Esophagus squamous epithelium (tissue), 5 donors: ENCODE data around the gene CRTAC1. TPM values are rescaled to one million over a fixed set of nuclear protein-coding genes. Genes with fewer than 3 reads are reported as not detected.

ENCODE experiments used
- DNase-seq: peaks from one replicate; lab custom pipeline; 2025; lab: John Stamatoyannopoulos, UW
- H3K27ac ChIP-seq, 4 donors: fragments of 200-600 bp; sonication (generic); one replicate each; pipeline ENCODE4 v1.5.1; 2016 to 2019; ENCODE audit warnings: mild to moderate bottlenecking in 1 of 4
- H3K27me3 ChIP-seq, 4 donors: fragments of 200-600 bp; sonication (generic); 1 replicate in 3 of 4; 2 replicates in 1 of 4; pipeline versions ENCODE4 v1.5.1 to v1.6.0; 2017 to 2021; ENCODE audit warnings: antibody characterized with exemption in 1 of 4
- H3K36me3 ChIP-seq, 3 donors: fragments of 200-600 bp; sonication (generic); one replicate each; pipeline ENCODE4 v1.5.1; 2016 to 2019
- H3K4me1 ChIP-seq, 3 donors: fragments of 200-600 bp; sonication (generic); one replicate each; pipeline ENCODE4 v1.5.1; 2017 to 2019
- H3K4me3 ChIP-seq, 4 donors: fragments of 200-600 bp; sonication (generic); 1 replicate in 3 of 4; 2 replicates in 1 of 4; pipeline ENCODE4 v1.5.1; 2016 to 2019; ENCODE audit warnings: mild to moderate bottlenecking in 2 of 4, moderate library complexity in 1 of 4
- H3K9me3 ChIP-seq, 3 donors: fragments of 200-600 bp; sonication (generic); one replicate each; pipeline ENCODE4 v1.5.1; 2016 to 2019
- POLR2A ChIP-seq, 4 donors: fragments of 450-650 bp; IDR thresholded peaks; one replicate each; pipeline ENCODE4 v1.6.1; 2017; ENCODE audit warnings: antibody characterized with exemption in 4 of 4, mild to moderate bottlenecking in 4 of 4, moderate library complexity in 3 of 4
- WGBS, 2 donors: methylation state at CpG; one replicate each; pipeline ENCODE4 v1.1.5; 2018; 5-methylcytosine and 5-hydroxymethylcytosine counted together
- intact Hi-C: fragments of 100-400 bp; cut with DNase I; formaldehyde crosslinking; loops from one replicate; pipeline ENCODE4 v1.15.0; 2022
- total RNA-seq, 4 donors: library from RNA; depleted of rRNA; stranded (reverse); fragments of >200 nt; gene quantifications; one replicate each; pipeline ENCODE4 v1.1.0, GENCODE V29; 2016
- TF ChIP-seq, protein P1 (sequence below), 6 experiments: fragments of 450-650 bp in 4 of 6; fragments of 200-600 bp in 2 of 6; sonication (generic) in 2 of 6; IDR thresholded peaks; one replicate each; pipeline ENCODE4 v1.5.1; 2016 to 2019; ENCODE audit warnings: antibody characterized with exemption in 6 of 6, mild to moderate bottlenecking in 4 of 6, moderate library complexity in 4 of 6
- donor health status: DM: yes; HTN: yes; CAD: no.

CRTAC1 gene
- total RNA-seq, 4 donors from 2014 or later, result 0.22 to 10.7 (median 2.5) TPM

- H3K4me3 ChIP-seq, result no peak overlapping the region
- H3K4me1 ChIP-seq, result peaks cover 0 to 3% (median 0%) of the 10 kb centered on the region in 3 donors
- no peaks in the 10 kb centered on the region for H3K36me3 ChIP-seq
- TF ChIP-seq POLR2A (IDR thresholded peaks at IDR 0.05), result no peak
- TF ChIP-seq, protein P1, sequence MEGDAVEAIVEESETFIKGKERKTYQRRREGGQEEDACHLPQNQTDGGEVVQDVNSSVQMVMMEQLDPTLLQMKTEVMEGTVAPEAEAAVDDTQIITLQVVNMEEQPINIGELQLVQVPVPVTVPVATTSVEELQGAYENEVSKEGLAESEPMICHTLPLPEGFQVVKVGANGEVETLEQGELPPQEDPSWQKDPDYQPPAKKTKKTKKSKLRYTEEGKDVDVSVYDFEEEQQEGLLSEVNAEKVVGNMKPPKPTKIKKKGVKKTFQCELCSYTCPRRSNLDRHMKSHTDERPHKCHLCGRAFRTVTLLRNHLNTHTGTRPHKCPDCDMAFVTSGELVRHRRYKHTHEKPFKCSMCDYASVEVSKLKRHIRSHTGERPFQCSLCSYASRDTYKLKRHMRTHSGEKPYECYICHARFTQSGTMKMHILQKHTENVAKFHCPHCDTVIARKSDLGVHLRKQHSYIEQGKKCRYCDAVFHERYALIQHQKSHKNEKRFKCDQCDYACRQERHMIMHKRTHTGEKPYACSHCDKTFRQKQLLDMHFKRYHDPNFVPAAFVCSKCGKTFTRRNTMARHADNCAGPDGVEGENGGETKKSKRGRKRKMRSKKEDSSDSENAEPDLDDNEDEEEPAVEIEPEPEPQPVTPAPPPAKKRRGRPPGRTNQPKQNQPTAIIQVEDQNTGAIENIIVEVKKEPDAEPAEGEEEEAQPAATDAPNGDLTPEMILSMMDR (IDR thresholded peaks at IDR 0.05), result no peak
- no peak for DNase-seq
- H3K27me3 ChIP-seq, result peaks cover 0 to 86% (median 4%) of the 10 kb centered on the region in 4 donors
- H3K9me3 ChIP-seq, result no peaks in the 10 kb centered on the region
- H3K27ac ChIP-seq, result no peak overlapping the region
- intact Hi-C loops, result no loop called here
- WGBS, 2 donors, result 79 to 91% methylated on average over 3 to 5 of the region's 12 CpGs
These were observed 54.8 kb downstream of the CRTAC1 start for GRCh38 chr10:97975598-97975997.

DNA sequence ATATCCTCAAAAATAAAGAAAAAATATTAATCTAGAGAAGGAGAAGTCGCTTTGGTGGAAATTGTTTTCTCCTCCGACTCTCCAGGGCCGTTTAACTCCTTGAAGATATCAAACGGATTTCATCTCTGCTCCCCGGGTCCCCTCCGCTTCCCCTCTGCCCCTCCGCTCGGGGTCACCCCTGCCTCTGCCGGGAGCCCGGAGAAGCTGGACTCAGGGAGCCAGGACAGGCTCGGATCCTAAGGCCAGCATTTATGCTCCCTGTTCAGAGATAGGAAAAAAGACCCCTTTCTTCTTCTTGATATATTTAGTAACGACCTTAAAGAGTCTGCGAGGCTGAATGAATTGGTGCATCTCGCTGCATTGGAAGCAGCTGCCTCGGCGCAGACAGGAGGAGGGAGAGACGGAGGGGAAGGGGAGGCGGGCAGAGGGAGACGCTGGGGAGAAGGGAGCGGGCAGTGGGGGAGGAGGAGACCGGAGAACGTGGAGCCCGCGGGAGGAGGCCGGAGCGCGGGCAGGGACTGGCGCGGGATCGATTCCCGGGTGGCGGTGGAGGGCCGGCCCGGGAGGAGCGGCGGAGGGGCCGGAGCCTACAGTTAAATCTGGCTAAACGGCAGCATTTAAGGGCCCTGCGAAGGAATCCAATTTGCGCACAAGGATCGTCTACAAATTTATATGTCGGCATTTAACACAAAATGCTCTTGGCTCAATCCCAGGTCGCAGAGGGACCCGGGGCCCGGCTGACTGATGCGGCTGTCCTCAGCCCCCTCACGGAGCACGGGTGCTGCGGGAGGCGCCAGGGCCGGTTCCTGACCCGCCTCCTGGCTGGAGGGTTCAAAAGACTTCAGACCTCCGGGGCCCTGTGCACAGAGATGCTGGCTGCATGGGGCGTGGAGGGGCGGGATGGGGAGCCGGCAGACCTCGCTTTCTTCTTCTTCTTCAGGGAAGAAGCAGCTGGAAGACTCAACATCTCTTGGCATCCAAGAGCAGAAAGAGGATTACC, 55.6 kb downstream of the CRTAC1 start:
- 32 to 48% methylated on average over 41 to 46 of the region's 57 CpGs for WGBS, 2 donors
- Histone ChIP-seq H3K27me3 (peaks cover 0 to 87% (median 4%) of the 10 kb centered on the region in 4 donors), H3K4me1 (peaks cover 0 to 7% (median 0%) of the 10 kb centered on the region in 3 donors), H3K27ac (no peak overlapping the region), H3K36me3 (no peaks in the 10 kb centered on the region), H3K9me3 (no peaks in the 10 kb centered on the region), H3K4me3 (no peak overlapping the region)
- no peak for DNase-seq
- TF ChIP-seq, protein P1 (IDR thresholded peaks at IDR 0.05), result no peak
- intact Hi-C loops, result no loop called here

- Histone ChIP-seq H3K9me3 (no peaks in the 10 kb centered on the region), H3K27ac (no peak overlapping the region), H3K36me3 (no peaks in the 10 kb centered on the region), H3K27me3 (peaks cover 0 to 87% (median 4%) of the 10 kb centered on the region in 4 donors), H3K4me1 (peaks cover 0 to 7% (median 0%) of the 10 kb centered on the region in 3 donors), H3K4me3 (no peak overlapping the region)
- WGBS, 2 donors, result 68 to 74% methylated on average over 8 to 16 of the region's 16 CpGs
- no peak for DNase-seq
- TF ChIP-seq, protein P1 (IDR thresholded peaks at IDR 0.05), result no peak
- TF ChIP-seq POLR2A (IDR thresholded peaks at IDR 0.05), result no peak
- intact Hi-C loops, result no loop called here
These were observed 56.3 kb downstream of the CRTAC1 start for GRCh38 chr10:97974100-97974499.

DNA sequence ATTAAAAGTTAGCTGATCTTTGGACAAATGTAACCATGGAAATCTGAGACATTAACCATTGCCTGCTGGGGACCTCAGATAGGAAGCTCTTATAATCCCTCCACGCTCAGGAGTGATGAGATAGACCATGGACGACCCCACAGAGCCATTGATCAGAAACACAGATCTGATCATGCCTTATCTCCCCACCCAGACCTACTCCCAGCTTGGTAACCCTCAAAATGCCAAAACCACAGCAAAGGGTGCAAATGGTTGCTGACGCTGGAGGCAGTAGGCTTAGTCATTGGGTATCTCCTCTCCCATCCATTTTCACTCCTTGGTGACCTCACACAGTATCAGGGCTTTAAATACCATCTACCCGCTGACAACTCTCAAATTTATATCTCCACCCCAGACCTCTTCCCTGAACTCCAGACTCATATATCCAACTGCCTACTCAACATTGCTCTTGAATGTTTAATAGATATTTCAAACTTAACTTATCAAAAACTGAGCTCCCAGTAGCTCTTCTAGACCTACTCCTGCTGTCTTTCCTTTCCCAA, 60.8 kb downstream of the CRTAC1 start:
- no peak for DNase-seq

More for the DNA sequence above, 60.8 kb downstream of the CRTAC1 start:
- Histone ChIP-seq H3K4me1 (peaks cover 0 to 4% (median 0%) of the 10 kb centered on the region in 3 donors), H3K27ac (no peak overlapping the region), H3K9me3 (no peaks in the 10 kb centered on the region), H3K4me3 (no peak overlapping the region), H3K36me3 (no peaks in the 10 kb centered on the region), H3K27me3 (peaks cover 0 to 74% (median 0%) of the 10 kb centered on the region in 4 donors)
- no peak for TF ChIP-seq POLR2A (IDR thresholded peaks at IDR 0.05)
- TF ChIP-seq, protein P1 (IDR thresholded peaks at IDR 0.05), result no peak
- intact Hi-C loops, result no loop called here
- 72 to 80% methylated on average over 3 to 4 of the region's 4 CpGs for WGBS, 2 donors
